ENCODE measurements around the gene ST6GALNAC3. TPM values are rescaled to one million over a fixed set of nuclear protein-coding genes. Genes with fewer than 3 reads are reported as not detected.

The ST6GALNAC3 gene
- total RNA-seq, 1 donor from 2014 or later = 23.6 TPM

GRCh38 chr1:76164165-76164564, 89.6 kb downstream of the ST6GALNAC3 start:
- Mint-ChIP-seq H3K4me3 (no peak overlapping the region), H3K9me3 (peaks cover 27% of the 10 kb centered on the region), H3K4me1 (no peaks in the 10 kb centered on the region), H3K36me3 (peaks cover 10% of the 10 kb centered on the region), H3K27me3 (ENCODE audit: insufficient read depth, low read depth) (no peaks in the 10 kb centered on the region), H3K27ac (no peak overlapping the region)
- Histone ChIP-seq H3K9me3 (ENCODE audit: low read depth) (no peaks in the 10 kb centered on the region), H3K27ac (no peak overlapping the region), H3K4me2 (no peak overlapping the region), H4K20me1 (ENCODE audit: low read depth) (no peaks in the 10 kb centered on the region), H3F3A (ENCODE audit: low read depth) (no peaks in the 10 kb centered on the region), H3K9ac (no peak overlapping the region), H3K4me3 (no peak overlapping the region), H3K79me2 (ENCODE audit: low read depth) (peaks cover 21% of the 10 kb centered on the region), H2AFZ (replicated peaks) (no peak overlapping the region), H3K4me1 (peaks cover 11% of the 10 kb centered on the region), H3K36me3 (no peaks in the 10 kb centered on the region), H3K27me3 (no peaks in the 10 kb centered on the region)
- no peak for TF ChIP-seq EZH2 (IDR thresholded peaks at IDR 0.05)
- no peak for TF ChIP-seq EZH2phosphoT487 (IDR thresholded peaks at IDR 0.05)
- TF ChIP-seq CTCF (IDR thresholded peaks at IDR 0.05) = no peak
- no peak for DNase-seq (ENCODE audit: low spot score)

DNA sequence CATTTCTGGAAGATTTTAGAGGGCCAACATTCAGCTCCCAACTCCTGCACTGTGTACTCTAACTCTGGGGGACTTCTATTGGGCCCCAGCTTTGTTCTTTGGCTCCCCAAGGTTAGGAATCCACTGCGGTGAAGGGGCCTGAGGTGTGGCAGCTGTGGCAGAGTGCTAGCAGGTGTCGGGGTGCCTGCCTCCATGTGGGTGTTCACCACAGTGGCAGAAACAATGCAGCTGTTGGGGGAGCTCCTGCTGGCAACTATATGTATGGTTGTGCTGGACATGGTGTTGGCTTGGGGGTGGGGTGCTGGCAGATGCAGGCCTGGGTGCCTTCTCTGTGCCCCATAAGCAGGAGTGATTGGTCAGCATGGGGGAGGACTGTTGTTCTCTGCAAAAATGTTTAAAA, 95.5 kb downstream of the ST6GALNAC3 start:
- Mint-ChIP-seq H3K9me3 (peaks cover 53% of the 10 kb centered on the region), H3K36me3 (peaks cover 18% of the 10 kb centered on the region), H3K27me3 (ENCODE audit: insufficient read depth, low read depth) (no peaks in the 10 kb centered on the region), H3K27ac (no peak overlapping the region), H3K4me3 (no peak overlapping the region), H3K4me1 (no peaks in the 10 kb centered on the region)
- Histone ChIP-seq H3K4me2 (no peak overlapping the region), H3K27me3 (no peaks in the 10 kb centered on the region), H3F3A (ENCODE audit: low read depth) (no peaks in the 10 kb centered on the region), H3K36me3 (no peaks in the 10 kb centered on the region), H3K4me1 (no peaks in the 10 kb centered on the region), H3K9me3 (ENCODE audit: low read depth) (no peaks in the 10 kb centered on the region), H4K20me1 (ENCODE audit: low read depth) (no peaks in the 10 kb centered on the region), H3K27ac (no peak overlapping the region), H3K9ac (no peak overlapping the region), H3K4me3 (no peak overlapping the region), H2AFZ (replicated peaks) (no peak overlapping the region), H3K79me2 (ENCODE audit: low read depth) (peaks cover 21% of the 10 kb centered on the region)
- DNase-seq (ENCODE audit: low spot score) = no peak
- TF ChIP-seq EZH2 (IDR thresholded peaks at IDR 0.05) (no peak), EZH2phosphoT487 (IDR thresholded peaks at IDR 0.05) (no peak), CTCF (IDR thresholded peaks at IDR 0.05) (no peak)

- Mint-ChIP-seq H3K27ac (no peak overlapping the region), H3K36me3 (peaks cover 18% of the 10 kb centered on the region), H3K27me3 (ENCODE audit: insufficient read depth, low read depth) (no peaks in the 10 kb centered on the region), H3K9me3 (peaks cover 53% of the 10 kb centered on the region), H3K4me3 (no peak overlapping the region), H3K4me1 (no peaks in the 10 kb centered on the region)
- no peak overlapping the region for H2AFZ ChIP-seq (replicated peaks)
- no peaks in the 10 kb centered on the region for H3F3A ChIP-seq (ENCODE audit: low read depth)
- no peak overlapping the region for H3K4me2 ChIP-seq
- no peaks in the 10 kb centered on the region for H3K36me3 ChIP-seq
- peaks cover 21% of the 10 kb centered on the region for H3K79me2 ChIP-seq (ENCODE audit: low read depth)
- H3K9me3 ChIP-seq (ENCODE audit: low read depth) = no peaks in the 10 kb centered on the region
- H3K27me3 ChIP-seq = no peaks in the 10 kb centered on the region
- no peak for DNase-seq (ENCODE audit: low spot score)
- H3K4me3 ChIP-seq = no peak overlapping the region
- H3K4me1 ChIP-seq = no peaks in the 10 kb centered on the region
- no peaks in the 10 kb centered on the region for H4K20me1 ChIP-seq (ENCODE audit: low read depth)
- H3K27ac ChIP-seq = no peak overlapping the region
- no peak for TF ChIP-seq EZH2phosphoT487 (IDR thresholded peaks at IDR 0.05)
- no peak for TF ChIP-seq EZH2 (IDR thresholded peaks at IDR 0.05)
- H3K9ac ChIP-seq = no peak overlapping the region
These were observed 96.0 kb downstream of the ST6GALNAC3 start for GRCh38 chr1:76170513-76170912.

DNA sequence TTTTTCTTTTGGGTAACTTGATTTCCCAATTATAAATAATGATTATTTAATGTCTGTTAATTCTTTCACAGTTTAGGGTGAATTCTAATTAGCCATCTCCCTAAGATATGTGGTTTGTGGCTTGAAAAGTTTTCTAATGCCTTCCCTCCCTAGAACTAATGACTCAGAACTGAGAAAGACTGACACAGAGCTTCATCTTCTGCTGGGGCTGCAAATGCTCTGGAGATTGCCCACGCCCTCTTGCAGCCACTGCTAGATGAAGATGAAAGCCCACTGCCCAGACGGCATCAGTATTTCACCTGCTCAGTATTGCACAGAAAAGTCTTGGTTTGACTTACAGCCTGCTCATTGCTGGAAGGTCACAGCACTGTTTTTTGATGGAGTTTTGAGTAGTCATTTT, 101.5 kb downstream of the ST6GALNAC3 start:
- no peak overlapping the region for H3K4me3 ChIP-seq
- H3K27ac ChIP-seq = no peak overlapping the region
- H3K9me3 ChIP-seq (ENCODE audit: low read depth) = no peaks in the 10 kb centered on the region
- H3K36me3 Mint-ChIP-seq = peaks cover 17% of the 10 kb centered on the region
- no peaks in the 10 kb centered on the region for H3F3A ChIP-seq (ENCODE audit: low read depth)
- no peaks in the 10 kb centered on the region for H3K36me3 ChIP-seq
- DNase-seq (ENCODE audit: low spot score) = no peak
- H4K20me1 ChIP-seq (ENCODE audit: low read depth) = no peaks in the 10 kb centered on the region
- no peaks in the 10 kb centered on the region for H3K27me3 ChIP-seq
- H3K4me1 ChIP-seq = no peaks in the 10 kb centered on the region
- H3K4me2 ChIP-seq = no peak overlapping the region
- H3K9ac ChIP-seq = no peak overlapping the region
- no peak overlapping the region for H2AFZ ChIP-seq (replicated peaks)
- H3K27ac Mint-ChIP-seq = no peak overlapping the region
- H3K4me3 Mint-ChIP-seq = no peak overlapping the region
- no peaks in the 10 kb centered on the region for H3K4me1 Mint-ChIP-seq
- peaks cover 31% of the 10 kb centered on the region for H3K9me3 Mint-ChIP-seq
- H3K79me2 ChIP-seq (ENCODE audit: low read depth) = no peaks in the 10 kb centered on the region
- TF ChIP-seq EZH2phosphoT487 (IDR thresholded peaks at IDR 0.05) = no peak
- TF ChIP-seq EZH2 (IDR thresholded peaks at IDR 0.05) = no peak
- no peak for TF ChIP-seq CTCF (IDR thresholded peaks at IDR 0.05)
- H3K27me3 Mint-ChIP-seq (ENCODE audit: insufficient read depth, low read depth) = peaks cover 2% of the 10 kb centered on the region
